GM19238 (cell line): ENCODE results near the gene AFAP1L1.

ENCODE experiments used
- DNase-seq: peaks from one replicate; pipeline ENCODE4 v3.0.0; 2011; ENCODE audit warnings: low spot score; ENCODE audit not compliant: insufficient read length

Gene AFAP1L1

DNA sequence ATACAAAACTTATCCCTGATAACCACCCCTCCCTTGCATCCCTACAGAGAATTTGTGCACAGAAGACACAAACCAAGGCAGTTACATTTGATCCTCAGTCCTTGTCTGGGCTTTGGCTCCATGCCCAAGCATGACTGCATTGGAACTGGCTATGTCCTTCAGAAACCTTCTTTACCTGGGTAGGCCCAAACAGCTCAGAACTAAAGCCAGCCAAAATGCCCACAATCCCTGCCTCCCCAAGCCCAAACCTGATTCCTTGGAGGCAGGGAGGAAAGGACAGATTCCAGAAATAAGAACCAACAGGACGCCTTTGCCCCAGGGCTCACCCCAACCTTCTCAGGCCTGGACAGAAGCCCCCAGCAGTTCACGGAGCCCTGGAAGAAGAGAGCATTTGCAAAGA, 99.2 kb downstream of the AFAP1L1 start:
- no peak for DNase-seq

GRCh38 chr5:149371296-149371962, 99.8 kb downstream of the AFAP1L1 start:
- peak; percentile 75 for DNase-seq

GRCh38 chr5:149372076-149372795, 100.6 kb downstream of the AFAP1L1 start:
- no peak for DNase-seq

- no peak for DNase-seq
Measured at GRCh38 chr5:149372932-149373331, 101.3 kb downstream of the AFAP1L1 start.

- no peak for DNase-seq
Measured at GRCh38 chr5:149374303-149374702, 102.6 kb downstream of the AFAP1L1 start.

GRCh38 chr5:149374801-149375200, 103.1 kb downstream of the AFAP1L1 start:
- no peak for DNase-seq

DNA sequence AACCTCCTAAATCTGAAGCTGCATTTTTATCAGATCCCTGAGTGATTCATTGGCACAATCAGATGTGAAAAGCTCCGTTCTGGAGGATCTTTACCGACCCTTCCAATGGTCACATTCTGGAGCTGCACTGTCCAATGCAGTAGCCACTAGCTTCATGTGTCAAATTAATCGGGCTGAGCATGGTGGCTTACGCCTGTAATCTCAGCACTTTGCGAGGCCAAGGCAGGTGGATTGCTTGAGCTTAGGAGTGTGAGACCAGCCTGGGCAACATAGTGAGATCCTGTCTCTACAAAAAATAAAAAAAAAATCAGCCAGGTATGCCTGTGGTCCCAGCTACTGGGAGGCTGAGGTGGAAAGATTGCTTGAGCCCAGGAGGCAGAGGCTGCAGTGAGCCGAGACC, 103.8 kb downstream of the AFAP1L1 start:
- DNase-seq = no peak

DNA sequence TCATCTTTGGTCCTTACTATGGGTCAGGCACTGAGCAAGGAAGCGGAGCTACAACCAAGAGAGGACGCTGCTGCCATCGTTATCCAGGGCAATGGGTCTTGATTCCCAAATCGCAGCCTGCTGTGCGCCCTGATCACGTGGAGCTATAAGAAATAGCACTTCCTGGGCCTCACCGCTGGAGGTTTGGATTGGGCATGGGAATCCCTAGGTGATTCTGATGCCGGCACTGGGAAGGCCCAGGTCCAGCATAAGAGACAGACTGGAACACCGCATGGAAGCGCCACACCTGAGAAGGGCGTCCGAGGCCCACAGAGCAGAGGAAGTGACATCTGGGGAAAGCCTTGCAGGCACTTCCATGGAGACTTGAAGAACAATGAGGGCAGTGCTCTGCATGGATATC, 104.4 kb downstream of the AFAP1L1 start:
- DNase-seq = no peak

DNA sequence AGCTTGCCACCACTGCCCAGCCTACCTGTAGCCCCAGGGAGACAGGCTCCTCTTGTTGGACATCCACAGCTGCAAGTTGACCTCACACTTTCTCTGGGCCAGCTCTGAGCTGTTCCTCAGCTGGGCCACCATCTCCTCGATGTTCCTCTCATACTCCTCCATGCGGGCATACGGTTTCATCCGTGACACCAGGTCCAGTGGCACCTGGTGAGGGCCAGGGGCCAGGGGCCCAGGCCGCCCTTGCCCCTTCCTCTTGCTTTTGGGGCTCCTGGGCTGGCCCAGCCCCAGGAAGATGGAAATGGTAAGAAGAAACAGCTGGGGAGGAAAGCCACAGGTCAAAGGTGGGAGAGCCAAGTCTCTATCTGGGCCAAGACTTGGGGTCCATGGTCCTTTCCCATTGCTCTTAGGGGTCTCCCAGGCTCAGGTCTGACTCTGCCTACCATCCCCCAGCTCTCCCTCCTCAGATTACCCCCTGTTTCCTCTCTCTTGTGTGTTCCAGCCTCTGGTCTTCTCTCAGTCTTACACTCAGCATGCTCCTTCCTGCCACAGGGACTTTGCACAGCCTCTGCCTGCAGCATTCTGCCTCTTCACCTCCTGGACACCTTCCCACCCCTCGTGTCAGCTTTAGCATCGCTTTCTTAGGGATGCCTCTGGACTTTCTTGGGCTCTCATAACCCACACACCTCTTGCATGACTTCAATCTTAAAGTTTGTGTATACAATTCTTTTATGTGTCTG, 105.2 kb downstream of the AFAP1L1 start:
- no peak for DNase-seq

- no peak for DNase-seq
Measured at GRCh38 chr5:149378241-149378820, 106.7 kb downstream of the AFAP1L1 start.

- no peak for DNase-seq
Measured at GRCh38 chr5:149379177-149379761, 107.6 kb downstream of the AFAP1L1 start, which contains the start of gene IL17B. TSS of gene IL17B (minus strand) at chr5:149379292. CDS start at chr5:149379225, 67 bp downstream.

DNA sequence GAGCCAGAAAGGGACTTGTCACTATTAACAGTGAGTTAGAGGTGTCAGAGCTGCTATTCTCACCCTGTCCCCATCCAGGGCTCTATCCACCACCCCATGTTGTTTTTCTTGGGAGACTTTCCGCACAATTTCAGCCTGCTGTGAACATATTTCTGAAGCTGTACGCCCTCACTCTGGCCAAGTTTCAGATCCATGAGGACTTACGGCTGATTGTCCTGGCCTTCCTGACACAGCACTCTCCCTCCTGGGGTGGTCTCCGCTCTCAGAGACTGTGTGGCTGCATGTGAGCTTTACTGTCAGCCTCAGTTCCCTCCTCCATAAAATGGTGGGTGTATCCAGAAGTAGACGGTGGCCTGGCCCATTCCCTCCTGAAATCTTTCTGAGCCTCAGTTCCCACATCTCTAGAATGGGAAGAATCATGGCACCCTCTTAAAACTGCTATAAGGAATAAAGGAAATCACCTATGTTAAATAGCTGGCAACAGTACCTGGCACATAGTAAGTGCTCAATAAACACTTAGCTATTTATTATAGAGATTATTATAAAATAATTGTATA, 108.2 kb downstream of the AFAP1L1 start:
- DNase-seq = no peak

DNA sequence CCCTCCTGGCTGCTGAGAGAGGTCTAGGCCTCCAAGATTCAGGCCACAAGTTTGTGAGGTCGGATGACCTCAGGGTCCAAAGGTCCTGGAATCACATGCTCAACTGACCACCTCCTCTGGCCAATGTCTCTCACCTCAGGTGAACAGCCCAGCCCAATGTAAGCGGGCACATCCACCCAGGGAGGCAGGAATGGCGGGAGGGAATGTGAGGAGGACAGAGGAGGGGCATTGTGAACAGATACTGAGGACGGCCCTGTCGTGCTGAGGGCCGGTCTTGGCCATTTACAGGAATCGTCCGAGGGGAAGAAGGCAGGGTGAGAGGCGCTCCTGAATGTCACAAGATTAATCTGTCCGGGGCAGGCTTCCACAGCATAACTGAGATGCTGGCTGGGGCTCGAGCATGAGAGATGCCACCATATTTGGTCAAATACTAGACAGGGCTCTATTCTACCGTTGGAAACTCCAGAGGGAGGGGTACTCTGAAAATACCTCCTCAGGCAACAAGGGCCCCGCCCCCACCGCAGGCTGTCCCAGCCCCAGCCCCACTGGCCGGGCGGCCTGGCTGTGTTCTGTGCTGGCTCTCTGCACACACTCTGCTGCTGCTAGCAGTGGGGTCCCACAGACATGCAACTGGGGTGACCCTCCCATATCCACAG, 108.9 kb downstream of the AFAP1L1 start:
- DNase-seq = no peak

- no peak for DNase-seq
Measured at GRCh38 chr5:149381261-149381985, 109.8 kb downstream of the AFAP1L1 start.

GRCh38 chr5:149381986-149382338, 110.3 kb downstream of the AFAP1L1 start:
- DNase-seq = peak; percentile 78

DNA sequence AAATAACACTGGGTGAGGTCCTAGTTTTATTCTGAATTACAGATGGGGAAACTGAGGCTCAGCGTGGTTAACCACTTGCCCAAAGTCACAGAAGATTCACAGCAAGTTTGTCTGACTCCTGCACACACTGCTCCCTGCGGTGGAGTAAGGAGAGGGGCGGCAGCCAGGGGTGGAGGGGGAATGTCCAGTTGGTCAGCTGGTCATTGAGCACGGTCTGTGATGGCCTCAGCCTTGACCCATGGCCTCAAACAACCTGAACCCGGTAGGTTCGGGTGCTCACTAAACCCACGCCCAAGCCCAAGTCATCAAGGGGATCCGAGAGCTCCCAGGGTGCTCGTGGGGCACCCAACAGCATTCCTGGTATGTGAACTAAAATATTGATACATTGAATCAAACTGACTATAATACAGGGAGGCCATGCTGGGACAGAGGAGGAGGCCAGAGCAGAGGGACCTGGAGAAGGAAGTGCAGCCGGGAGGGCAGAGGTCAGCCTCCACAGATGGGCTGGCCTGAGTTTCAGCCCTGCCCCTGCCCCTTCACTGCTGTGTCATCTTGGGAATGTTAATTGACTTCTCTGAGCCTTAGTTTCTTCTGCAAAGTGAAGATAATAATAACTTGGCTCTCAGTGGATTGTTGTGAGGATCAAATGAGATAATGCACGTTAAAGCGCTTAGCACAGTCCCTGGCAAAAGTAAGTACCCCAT, 111.0 kb downstream of the AFAP1L1 start:
- no peak for DNase-seq

- no peak for DNase-seq
Measured at GRCh38 chr5:149383399-149383798, 111.7 kb downstream of the AFAP1L1 start.

- no peak for DNase-seq
Measured at GRCh38 chr5:149386166-149386565, 114.5 kb downstream of the AFAP1L1 start.

DNA sequence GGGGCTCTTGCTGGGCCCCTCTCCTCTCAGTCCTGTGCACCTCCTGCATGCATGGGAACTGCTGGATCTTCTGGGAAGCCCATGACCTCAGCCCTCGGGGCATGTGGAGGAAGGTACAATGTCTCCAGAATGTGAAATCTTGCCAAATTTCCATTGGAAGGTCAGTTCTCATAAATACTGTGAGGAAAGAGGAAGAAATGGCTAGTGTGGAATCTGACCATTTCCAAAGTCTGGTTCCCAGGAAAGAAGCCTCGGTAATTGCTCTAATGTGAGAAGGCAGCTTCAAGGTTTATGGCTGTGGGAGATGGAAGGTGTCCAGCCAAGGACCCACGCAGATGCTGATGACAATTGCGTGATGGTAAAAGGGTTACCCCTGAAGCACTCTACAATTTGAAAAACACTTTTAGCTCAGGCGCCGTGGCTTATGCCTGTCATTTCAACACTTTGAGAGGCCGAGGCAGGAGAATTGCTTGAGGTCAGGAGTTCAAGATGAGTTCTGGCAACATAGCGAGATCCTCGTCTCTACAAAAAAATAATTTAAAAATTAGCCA, 115.5 kb downstream of the AFAP1L1 start:
- no peak for DNase-seq
